Measurements from ENCODE around the gene CNGA2. TPM values are rescaled to one million over a fixed set of nuclear protein-coding genes. Genes with fewer than 3 reads are reported as not detected.
A peak's percentile ranks its signal among the peaks of the same experiment; 100 is the strongest.

Gene CNGA2
- total RNA-seq, 1 experiment from 2014 or later: not detected

DNA sequence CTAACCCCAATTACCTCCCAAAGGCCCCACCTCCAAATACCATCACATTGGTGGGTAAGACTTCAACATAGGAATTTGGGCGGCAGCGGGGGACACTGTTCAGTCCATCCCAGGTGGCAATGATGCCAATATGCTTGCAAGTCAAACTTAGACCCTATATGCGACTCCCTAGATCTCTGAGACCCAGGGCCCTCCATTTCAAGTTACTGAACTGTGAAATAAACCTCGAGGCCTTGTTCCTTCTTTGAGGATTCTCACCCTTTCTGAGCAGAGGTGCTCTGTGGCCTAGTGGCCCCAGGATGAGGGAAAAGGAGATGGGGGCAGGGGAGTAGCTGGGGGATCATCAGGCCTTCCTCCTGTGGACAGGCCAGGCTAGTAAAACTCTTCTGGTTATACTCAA lies 44.7 kb downstream of the CNGA2 start:
- in situ Hi-C loops (cut with HindIII; ENCODE audit: low pct_unique_long_range_greater_than_20kb, low sequenced_read_pairs): no loop called here
- DNase-seq (ENCODE audit: low read depth): no peak

DNA sequence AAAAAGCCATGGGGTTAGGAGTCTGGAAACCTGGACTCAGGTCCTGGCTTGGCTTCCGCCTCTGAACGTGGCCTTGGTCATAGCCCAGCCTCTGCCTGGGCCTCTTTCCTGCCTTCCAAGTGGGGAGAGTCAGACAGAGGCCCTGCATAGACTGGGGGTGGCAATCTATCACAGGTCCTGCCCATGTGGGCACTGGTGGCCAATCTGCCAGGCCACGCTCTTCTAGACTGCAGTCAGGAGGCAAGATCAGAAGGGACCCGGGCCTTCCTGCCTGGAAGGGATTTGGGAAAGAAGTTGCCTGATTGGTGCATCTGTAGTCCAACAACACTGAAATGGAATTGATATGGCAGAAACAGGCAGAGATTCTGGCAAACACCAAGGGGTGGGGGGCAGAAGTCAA lies 46.1 kb downstream of the CNGA2 start:
- DNase-seq (ENCODE audit: low read depth): no peak
- in situ Hi-C loops (cut with HindIII; ENCODE audit: low pct_unique_long_range_greater_than_20kb, low sequenced_read_pairs): no loop called here

DNA sequence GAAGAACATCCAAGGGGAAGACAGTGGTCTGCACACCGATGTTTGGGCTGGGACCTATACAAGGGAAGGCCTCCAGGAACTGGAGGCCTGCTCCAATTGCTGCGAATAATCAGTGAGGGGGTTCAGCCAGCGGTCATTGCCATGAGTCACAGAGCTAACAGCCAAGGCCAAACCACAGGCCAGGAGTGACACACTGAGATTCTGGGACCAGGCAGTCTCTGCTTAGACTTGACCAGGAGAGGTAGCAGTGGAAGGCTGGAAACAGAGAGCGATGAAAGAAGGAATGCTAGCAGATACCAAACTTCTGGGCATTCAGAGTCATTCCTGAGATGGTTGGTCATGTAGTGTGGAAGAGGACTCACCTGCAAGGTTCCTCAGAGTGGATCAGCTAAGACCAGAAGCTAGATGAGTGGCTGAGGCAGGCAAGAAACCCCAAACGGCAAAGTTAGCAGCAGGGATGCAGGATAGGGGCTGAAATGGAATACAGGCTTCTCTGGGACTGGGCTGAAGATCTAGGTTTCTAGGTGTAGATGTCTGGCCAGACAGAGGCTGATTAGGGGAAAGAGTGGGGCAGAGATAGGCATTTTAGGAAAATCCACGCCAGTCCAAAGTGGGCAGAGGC lies 54.7 kb downstream of the CNGA2 start:
- in situ Hi-C loops (cut with HindIII; ENCODE audit: low pct_unique_long_range_greater_than_20kb, low sequenced_read_pairs): no loop called here
- peak; percentile 70 for DNase-seq (ENCODE audit: low read depth)

DNA sequence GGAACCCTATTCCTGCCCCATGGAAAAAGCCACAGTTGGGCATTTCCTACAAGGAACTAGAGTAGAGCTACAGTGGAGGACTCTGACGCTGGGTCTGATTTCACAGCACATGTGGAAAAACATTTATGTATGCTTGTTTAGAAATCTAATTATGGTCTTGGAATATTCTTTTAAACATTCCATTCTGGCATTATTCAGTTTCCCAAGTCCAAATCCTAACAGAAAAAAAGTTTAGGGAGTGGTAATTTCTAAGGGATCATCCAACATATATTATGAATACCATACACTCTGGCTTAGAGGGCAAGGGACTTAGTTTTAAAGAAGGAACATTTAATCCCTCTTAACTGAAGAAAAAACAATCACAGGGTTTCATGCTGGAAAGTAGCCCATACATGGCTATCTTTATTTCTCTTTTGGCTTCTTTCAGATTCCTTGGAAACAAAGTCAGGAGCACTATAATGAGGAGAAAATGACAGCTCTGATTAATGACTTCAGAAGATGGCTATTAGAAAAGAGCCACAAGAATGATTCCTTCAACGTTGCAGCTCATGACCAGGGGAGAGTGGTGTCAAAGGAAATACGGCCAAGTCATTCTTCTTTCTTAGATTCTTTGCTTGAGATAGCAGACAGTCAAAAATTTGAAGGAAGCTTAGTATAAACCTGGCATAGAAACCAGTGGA lies 56.1 kb downstream of the CNGA2 start:
- in situ Hi-C loops (cut with HindIII; ENCODE audit: low pct_unique_long_range_greater_than_20kb, low sequenced_read_pairs): no loop called here

DNA sequence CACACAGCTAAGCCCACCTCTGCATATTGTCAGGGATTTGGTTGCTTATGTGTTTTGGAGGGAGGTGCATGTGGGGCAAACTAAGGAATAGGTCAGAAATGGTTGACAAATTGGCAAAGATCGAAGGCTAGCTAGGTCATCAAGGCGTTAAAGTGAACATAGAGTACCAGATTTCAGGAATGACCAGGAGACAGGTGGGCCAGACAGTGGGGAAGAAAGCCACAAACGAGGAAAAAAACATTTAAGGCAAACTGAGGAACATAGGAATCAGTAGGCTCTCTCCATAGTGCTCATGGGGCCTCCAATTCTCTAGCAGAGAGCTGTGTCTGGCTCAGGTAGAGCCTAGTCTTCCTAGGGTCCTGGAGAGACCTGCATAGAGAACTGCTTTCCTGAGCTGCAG lies 57.4 kb downstream of the CNGA2 start:
- in situ Hi-C loops (cut with HindIII; ENCODE audit: low pct_unique_long_range_greater_than_20kb, low sequenced_read_pairs): no loop called here
- DNase-seq (ENCODE audit: low read depth): no peak

More for the DNA sequence above, 56.1 kb downstream of the CNGA2 start:
- DNase-seq (ENCODE audit: low read depth): no peak

DNA sequence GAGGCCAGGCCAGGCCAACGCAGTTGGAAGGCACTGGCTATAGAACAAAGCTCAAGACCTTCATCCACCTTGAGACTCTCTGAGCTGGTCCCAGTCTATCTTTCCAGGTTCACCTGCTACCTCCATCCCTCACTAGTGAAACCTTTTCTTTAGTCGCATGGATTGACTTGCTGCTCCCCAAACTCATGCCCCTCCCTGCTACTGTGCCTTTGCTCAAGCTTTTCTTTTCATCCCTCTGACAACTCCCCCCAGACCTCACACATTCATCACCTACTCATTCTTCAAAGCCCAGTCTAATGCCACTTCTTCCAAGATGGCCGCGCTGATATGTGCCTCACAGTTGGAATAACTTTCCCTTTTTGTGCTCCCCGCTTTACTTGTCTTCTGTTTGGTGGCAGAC lies 58.0 kb downstream of the CNGA2 start:
- in situ Hi-C loops (cut with HindIII; ENCODE audit: low pct_unique_long_range_greater_than_20kb, low sequenced_read_pairs): no loop called here
- DNase-seq (ENCODE audit: low read depth): no peak

DNA sequence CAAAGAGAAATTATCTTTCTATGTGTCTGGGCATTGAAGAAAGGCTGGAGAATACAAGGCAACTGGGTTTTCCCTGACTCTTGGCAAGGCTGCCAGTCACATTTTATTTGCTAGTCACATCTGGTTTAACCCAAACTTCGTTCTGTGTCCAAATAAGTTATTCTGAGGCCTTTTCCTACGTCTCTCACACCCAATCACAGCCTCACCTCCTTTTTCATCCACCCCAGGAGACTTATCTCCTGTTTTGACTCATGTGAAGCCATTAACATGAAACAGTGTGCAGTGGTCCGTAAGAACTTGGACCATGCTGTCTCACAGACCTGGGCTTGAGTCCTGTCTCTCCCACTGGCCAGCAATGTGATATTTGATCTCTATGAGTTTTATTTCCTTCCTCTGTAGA lies 59.3 kb downstream of the CNGA2 start:
- in situ Hi-C loops (cut with HindIII; ENCODE audit: low pct_unique_long_range_greater_than_20kb, low sequenced_read_pairs): no loop called here
- DNase-seq (ENCODE audit: low read depth): no peak

Other genes with a start within 250 kb of the CNGA2 start
- gene PASD1, start 171.1 kb upstream of the CNGA2 start, total RNA-seq (2014; rRNA removed; shearing (Covaris generic); ENCODE audit: low replicate concordance): not detected in 2 replicates
- gene PRRG3, start 39.3 kb upstream of the CNGA2 start, total RNA-seq (2014; rRNA removed; shearing (Covaris generic); ENCODE audit: low replicate concordance): not detected in 2 replicates
- not detected in 2 replicates for gene FATE1, start 18.7 kb upstream of the CNGA2 start, total RNA-seq (2014; rRNA removed; shearing (Covaris generic); ENCODE audit: low replicate concordance)
- gene MAGEA4, start 178.1 kb downstream of the CNGA2 start, total RNA-seq (2014; rRNA removed; shearing (Covaris generic); ENCODE audit: low replicate concordance): not detected in 2 replicates
- gene GABRE, start 239.9 kb downstream of the CNGA2 start, total RNA-seq (2014; rRNA removed; shearing (Covaris generic); ENCODE audit: low replicate concordance): 4.0 and 6.0 TPM in 2 replicates